DND-41 (cell line): ENCODE measurements around the gene SYNJ1.
"Not testable (repeated sequence)": the region's sequence is repeated elsewhere in the genome, so short reads cannot be mapped to it uniquely, and the experiment has no call there.

ENCODE experiments used
- ATAC-seq: fragments of 200-7000 bp; cut with Tn5 transposase; 3 replicates; pipeline ENCODE4 v1.9.1; 2021; ENCODE audit warnings: low read depth; ENCODE audit not compliant: insufficient read depth
- DNase-seq: peaks from one replicate; pipeline ENCODE4 v3.0.0-alpha.2; 2020
- H2AFZ ChIP-seq: 2 replicates; pipeline ENCODE4 v1.6.0; 2012; ENCODE audit warnings: low read depth, low read length
- H3K27ac ChIP-seq: 2 replicates; pipeline ENCODE4 v1.5.1; 2012; ENCODE audit warnings: low read length, inconsistent platforms
- H3K27me3 ChIP-seq: fragments of 200-600 bp; sonication (generic); 2 replicates; pipeline ENCODE4 v1.6.0; 2012; ENCODE audit warnings: low read length, mild to moderate bottlenecking, inconsistent platforms; ENCODE audit not compliant: insufficient read depth, poor library complexity
- H3K36me3 ChIP-seq: 2 replicates; pipeline ENCODE4 v1.5.1; 2012; ENCODE audit warnings: low read length, inconsistent platforms; ENCODE audit not compliant: insufficient read depth
- H3K4me1 ChIP-seq: 2 replicates; pipeline ENCODE4 v1.5.1; 2012; ENCODE audit warnings: mild to moderate bottlenecking, low read length; ENCODE audit not compliant: insufficient read depth
- H3K4me2 ChIP-seq: 2 replicates; pipeline ENCODE4 v1.6.0; 2012; ENCODE audit warnings: mild to moderate bottlenecking, moderate library complexity, low read length, inconsistent platforms; ENCODE audit not compliant: insufficient read depth
- H3K4me3 ChIP-seq, 2 experiments: fragments of 200-600 bp in 1 of 2; shearing (Covaris generic) in 1 of 2; 2 replicates each; pipeline ENCODE4 v1.5.1; 2012 to 2016; ENCODE audit warnings: inconsistent platforms in 2 of 2, low read length in 2 of 2, mild to moderate bottlenecking in 2 of 2, low read depth in 1 of 2, moderate library complexity in 1 of 2
- H3K79me2 ChIP-seq: 2 replicates; pipeline ENCODE4 v1.6.0; 2012; ENCODE audit warnings: low read length, inconsistent platforms; ENCODE audit not compliant: insufficient read depth
- H3K9ac ChIP-seq: 2 replicates; pipeline ENCODE4 v1.6.0; 2012; ENCODE audit warnings: low read depth, mild to moderate bottlenecking, inconsistent platforms, low read length, moderate library complexity
- H3K9me3 ChIP-seq: 2 replicates; pipeline ENCODE4 v1.5.1; 2012; ENCODE audit warnings: low read length, moderate library complexity, mild to moderate bottlenecking, inconsistent platforms; ENCODE audit not compliant: insufficient read depth, severe bottlenecking
- H4K20me1 ChIP-seq: 2 replicates; pipeline ENCODE4 v1.6.0; 2012; ENCODE audit warnings: low read length; ENCODE audit not compliant: insufficient read depth
- CTCF ChIP-seq: IDR thresholded peaks from 2 replicates; pipeline ENCODE4 v1.5.1; 2012; ENCODE audit warnings: borderline replicate concordance, low read length, moderate library complexity, mild to moderate bottlenecking; ENCODE audit not compliant: poor library complexity, severe bottlenecking; ENCODE audit errors: extremely low read depth
- EZH2 ChIP-seq: IDR thresholded peaks from 3 replicates; pipeline ENCODE4 v1.6.1; 2012; ENCODE audit warnings: borderline replicate concordance, low read depth, mild to moderate bottlenecking, moderate library complexity, low read length, inconsistent platforms; ENCODE audit not compliant: severe bottlenecking

SYNJ1 gene

GRCh38 chr21:32611471-32611997 lies 116.3 kb downstream of the SYNJ1 start:
- no peaks in the 10 kb centered on the region; the same call in 1 of the 2 replicates for H4K20me1 ChIP-seq
- peak overlapping the region; percentile 65 for H3K4me2 ChIP-seq
- H3K36me3 ChIP-seq = peaks cover 34% of the 10 kb centered on the region
- peaks cover 26% of the 10 kb centered on the region for H3K79me2 ChIP-seq
- H3K27me3 ChIP-seq = no peaks in the 10 kb centered on the region
- H2AFZ ChIP-seq = peak overlapping the region; percentile 97
- H3K27ac ChIP-seq = peak overlapping the region; percentile 90
- peak; percentile 54 for DNase-seq
- H3K9ac ChIP-seq = peak overlapping the region; percentile 72
- peak; percentile 52 for ATAC-seq
- TF ChIP-seq CTCF = no peak
- no peak for TF ChIP-seq EZH2
- peak overlapping the region; percentile 62 to 90 for H3K4me3 ChIP-seq
- H3K4me1 ChIP-seq = peaks cover 25% of the 10 kb centered on the region
- H3K9me3 ChIP-seq = no peaks in the 10 kb centered on the region

- H3K27me3 ChIP-seq, H4K20me1 ChIP-seq, H3K9me3 ChIP-seq, H3K27ac ChIP-seq, ATAC-seq, DNase-seq, H2AFZ ChIP-seq: not testable (repeated sequence)
- H3K4me2 ChIP-seq = peak overlapping the region; percentile 65
- peaks cover 25% of the 10 kb centered on the region for H3K4me1 ChIP-seq
- peaks cover 40% of the 10 kb centered on the region for H3K36me3 ChIP-seq
- H3K9ac ChIP-seq = peak overlapping the region; percentile 72
- peaks cover 26% of the 10 kb centered on the region for H3K79me2 ChIP-seq
- H3K4me3 ChIP-seq = peak overlapping the region in 1 of 2 experiments; percentile 56; a peak in 2 of 4 replicates
These were observed 116.9 kb downstream of the SYNJ1 start for GRCh38 chr21:32610940-32611339.

- Histone ChIP-seq H3K36me3 (peaks cover 61% of the 10 kb centered on the region), H3K4me2 (no peak overlapping the region), H3K9me3 (no peaks in the 10 kb centered on the region), H3K27ac (no peak overlapping the region), H3K4me3 (no peak overlapping the region), H2AFZ (no peak overlapping the region), H3K4me1 (peaks cover 25% of the 10 kb centered on the region), H4K20me1 (no peaks in the 10 kb centered on the region; the same call in 1 of the 2 replicates), H3K79me2 (peaks cover 26% of the 10 kb centered on the region), H3K27me3 (no peaks in the 10 kb centered on the region), H3K9ac (no peak overlapping the region)
- ATAC-seq (no peak), DNase-seq (no peak)
- TF ChIP-seq CTCF (no peak), EZH2 (no peak)
These were observed 119.0 kb downstream of the SYNJ1 start for GRCh38 chr21:32608851-32609250.

- TF ChIP-seq EZH2 (no peak), CTCF (no peak)
- ATAC-seq (no peak), DNase-seq (no peak)
- Histone ChIP-seq H3K9me3 (no peaks in the 10 kb centered on the region), H3K79me2 (peaks cover 9% of the 10 kb centered on the region), H3K27ac (no peak overlapping the region), H4K20me1 (peaks cover 2% of the 10 kb centered on the region; the same call in 1 of the 2 replicates), H3K4me2 (no peak overlapping the region), H3K36me3 (peaks cover 88% of the 10 kb centered on the region), H3K27me3 (no peaks in the 10 kb centered on the region), H3K4me3 (no peak overlapping the region), H3K4me1 (peaks cover 9% of the 10 kb centered on the region), H2AFZ (no peak overlapping the region), H3K9ac (no peak overlapping the region)
These were observed 122.3 kb downstream of the SYNJ1 start for GRCh38 chr21:32605469-32605868.
